GM18508 (cell line): ENCODE results near the gene PGAP3.

Experiments used
- ATAC-seq: cut with Tn5 transposase; IDR thresholded peaks from one replicate; pipeline ENCODE4 v1.9.1; 2021; ENCODE audit warnings: moderate number of reproducible peaks; ENCODE audit not compliant: insufficient read depth, unreplicated experiment

PGAP3 gene

GRCh38 chr17:39674179-39674578 lies 13.7 kb downstream of the PGAP3 start:
- ATAC-seq: no peak

- ATAC-seq: no peak
Measured at GRCh38 chr17:39673335-39674081, 14.3 kb downstream of the PGAP3 start.

GRCh38 chr17:39672522-39673334 lies 15.1 kb downstream of the PGAP3 start:
- ATAC-seq: no peak

GRCh38 chr17:39671651-39672521 lies 16.0 kb downstream of the PGAP3 start:
- no peak for ATAC-seq

DNA sequence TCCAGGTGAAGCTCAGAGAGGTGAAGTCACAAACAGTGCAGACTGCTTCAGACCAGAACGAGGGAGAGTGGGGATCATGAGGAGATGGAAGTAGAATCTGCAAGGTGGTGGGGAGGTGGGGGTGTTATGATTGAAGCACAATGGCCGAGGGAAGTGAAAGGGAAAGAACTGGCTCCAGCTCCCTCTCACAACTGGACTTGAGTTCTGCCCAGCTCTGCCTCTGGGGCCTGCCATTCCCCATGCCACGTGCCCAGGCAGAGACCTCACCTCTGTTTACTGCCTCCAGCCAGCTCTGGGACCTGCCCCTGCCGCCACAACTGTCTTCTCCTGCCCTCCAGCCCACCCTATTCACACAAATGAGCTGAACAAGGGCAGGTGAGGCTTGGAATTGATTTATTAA lies 17.1 kb downstream of the PGAP3 start:
- ATAC-seq: no peak

DNA sequence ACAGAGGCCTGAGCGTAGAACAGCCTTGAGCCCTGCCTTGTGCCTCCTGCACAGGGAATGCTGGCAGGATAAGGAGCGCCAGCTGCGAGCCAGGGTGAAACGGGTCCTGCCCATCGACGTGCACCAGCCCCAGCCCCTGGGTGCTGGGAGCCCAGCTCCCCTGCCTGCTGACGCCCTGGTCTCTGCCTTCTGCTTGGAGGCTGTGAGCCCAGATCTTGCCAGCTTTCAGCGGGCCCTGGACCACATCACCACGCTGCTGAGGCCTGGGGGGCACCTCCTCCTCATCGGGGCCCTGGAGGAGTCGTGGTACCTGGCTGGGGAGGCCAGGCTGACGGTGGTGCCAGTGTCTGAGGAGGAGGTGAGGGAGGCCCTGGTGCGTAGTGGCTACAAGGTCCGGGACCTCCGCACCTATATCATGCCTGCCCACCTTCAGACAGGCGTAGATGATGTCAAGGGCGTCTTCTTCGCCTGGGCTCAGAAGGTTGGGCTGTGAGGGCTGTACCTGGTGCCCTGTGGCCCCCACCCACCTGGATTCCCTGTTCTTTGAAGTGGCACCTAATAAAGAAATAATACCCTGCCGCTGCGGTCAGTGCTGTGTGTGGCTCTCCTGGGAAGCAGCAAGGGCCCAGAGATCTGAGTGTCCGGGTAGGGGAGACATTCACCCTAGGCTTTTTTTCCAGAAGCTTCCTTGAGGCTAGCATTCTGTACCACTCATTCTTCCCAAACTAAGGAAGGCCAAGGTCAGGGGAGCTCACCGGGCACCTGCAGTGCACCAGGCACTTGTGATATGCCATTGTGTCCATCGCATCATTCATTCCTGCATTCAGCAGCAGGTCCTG lies 17.7 kb downstream of the PGAP3 start:
- no peak for ATAC-seq

DNA sequence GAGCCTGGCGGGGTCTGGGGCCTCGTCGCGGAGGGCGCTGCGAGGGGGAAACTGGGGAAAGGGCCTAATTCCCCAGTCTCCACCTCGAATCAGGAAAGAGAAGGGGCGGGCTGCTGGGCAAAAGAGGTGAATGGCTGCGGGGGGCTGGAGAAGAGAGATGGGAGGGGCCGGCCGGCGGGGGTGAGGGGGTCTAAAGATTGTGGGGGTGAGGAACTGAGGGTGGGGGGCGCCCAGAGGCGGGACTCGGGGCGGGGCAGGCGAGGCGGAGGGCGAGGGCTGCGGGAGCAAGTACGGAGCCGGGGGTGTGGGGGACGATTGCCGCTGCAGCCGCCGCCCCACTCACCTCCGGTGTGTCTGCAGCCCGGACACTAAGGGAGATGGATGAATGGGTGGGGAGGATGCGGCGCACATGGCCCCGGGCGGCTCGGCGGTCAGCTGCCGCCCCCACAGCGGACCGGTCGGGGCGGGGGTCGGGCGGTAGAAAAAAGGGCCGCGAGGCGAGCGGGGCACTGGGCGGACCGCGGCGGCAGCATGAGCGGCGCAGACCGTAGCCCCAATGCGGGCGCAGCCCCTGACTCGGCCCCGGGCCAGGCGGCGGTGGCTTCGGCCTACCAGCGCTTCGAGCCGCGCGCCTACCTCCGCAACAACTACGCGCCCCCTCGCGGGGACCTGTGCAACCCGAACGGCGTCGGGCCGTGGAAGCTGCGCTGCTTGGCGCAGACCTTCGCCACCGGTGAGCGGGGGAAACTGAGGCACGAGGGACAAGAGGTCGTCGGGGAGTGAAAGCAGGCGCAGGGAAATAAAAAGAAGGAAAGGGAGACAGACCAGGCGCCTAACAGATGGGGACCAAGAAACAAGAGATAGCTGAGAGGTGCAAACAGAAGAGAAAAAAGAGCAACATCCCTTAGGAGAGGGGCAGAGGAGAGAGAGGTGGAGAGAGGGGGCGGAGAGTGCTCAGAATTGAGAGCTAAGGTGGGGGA lies 19.6 kb downstream of the PGAP3 start, which contains the start of gene PNMT:
PNMT (plus strand) TSS at position 509 of the 980 bp plus-strand sequence; CDS start at position 532, 23 bp downstream.
- ATAC-seq: no peak

GRCh38 chr17:39667262-39667944 lies 20.5 kb downstream of the PGAP3 start:
- no peak for ATAC-seq

- no peak for ATAC-seq
Measured at GRCh38 chr17:39666601-39667261, 21.1 kb downstream of the PGAP3 start.

GRCh38 chr17:39666231-39666600 lies 21.6 kb downstream of the PGAP3 start:
- no peak for ATAC-seq

- no peak for ATAC-seq
Measured at GRCh38 chr17:39665642-39666224, 22.1 kb downstream of the PGAP3 start.

GRCh38 chr17:39664581-39665561 lies 23.0 kb downstream of the PGAP3 start, which contains the start of gene TCAP:
TCAP (plus strand) TSS chr17:39665349; CDS start chr17:39665360, 11 bp downstream.
- ATAC-seq: no peak

GRCh38 chr17:39663688-39664580 lies 23.9 kb downstream of the PGAP3 start:
- ATAC-seq: no peak

DNA sequence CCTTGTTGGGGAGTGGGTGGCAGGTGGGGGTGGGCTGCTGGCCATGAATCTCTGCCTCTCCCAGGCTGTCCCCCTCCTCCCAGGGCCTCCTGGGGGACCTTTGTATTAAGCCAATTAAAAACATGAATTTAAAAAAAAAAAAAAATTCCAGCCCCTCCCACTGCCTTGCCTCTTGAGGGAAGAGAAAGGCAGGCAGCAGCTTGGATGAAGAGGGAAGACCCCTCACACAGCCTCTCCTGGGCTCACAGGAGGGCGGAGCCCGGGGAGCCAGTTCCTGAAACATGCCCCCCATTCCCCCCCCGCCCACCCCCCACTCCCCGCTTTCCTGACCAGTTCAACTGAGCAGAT lies 24.5 kb downstream of the PGAP3 start:
- no peak for ATAC-seq
